HG02623 (cell line): ENCODE measurements around the gene DCTN5.
"Not testable (repeated sequence)": the region's sequence is repeated elsewhere in the genome, so short reads cannot be mapped to it uniquely, and the experiment has no call there.

Source experiments
- ATAC-seq: cut with Tn5 transposase; IDR thresholded peaks from one replicate; pipeline ENCODE4 v1.9.1; 2021; ENCODE audit warnings: moderate library complexity; ENCODE audit not compliant: unreplicated experiment

The DCTN5 gene

DNA sequence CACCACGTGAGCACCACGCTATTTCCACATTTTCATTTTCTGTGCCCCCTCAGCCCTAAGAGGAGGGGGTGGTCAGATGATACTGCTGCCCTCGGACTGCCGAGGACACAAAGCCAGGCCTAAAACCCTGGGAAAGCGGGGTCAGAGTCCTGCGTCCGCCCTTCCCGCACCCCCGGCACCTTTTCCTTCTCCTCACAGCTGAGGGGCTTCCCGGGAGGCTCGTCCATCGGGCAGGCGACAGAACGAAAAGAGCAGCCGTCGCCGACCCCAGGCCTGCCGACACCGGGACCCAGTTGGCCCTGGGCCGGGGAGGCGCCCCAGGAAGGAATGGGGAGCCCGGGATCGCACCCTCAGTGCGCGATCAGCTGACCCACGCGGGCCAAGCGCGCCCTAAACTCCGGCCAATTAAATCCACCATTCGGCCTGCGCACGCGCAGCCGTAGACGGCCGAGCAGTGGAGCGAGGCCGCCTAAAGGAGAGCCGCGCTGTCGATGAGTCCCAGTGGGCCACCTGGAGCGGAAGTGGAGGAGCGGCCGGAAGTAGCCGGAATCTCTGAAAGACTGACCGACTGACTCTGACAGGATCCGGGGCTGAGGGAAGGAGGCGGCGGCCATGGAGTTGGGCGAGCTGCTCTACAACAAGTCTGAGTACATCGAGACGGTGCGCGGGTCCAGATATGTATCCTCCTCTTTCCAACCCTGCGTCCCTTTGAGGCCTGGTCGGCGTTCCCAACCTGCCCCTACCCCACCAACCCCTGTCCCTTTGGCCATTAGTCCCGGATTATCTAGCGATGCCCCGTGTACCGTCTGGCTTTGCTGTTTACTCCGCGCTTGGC lies at the start of gene DCTN5, which contains the start of gene PALB2:
TSS of gene DCTN5 (plus strand) at position 536 of the 835 bp plus-strand sequence. CDS start at position 613, 77 bp downstream.
TSS of gene PALB2 (minus strand) at position 380 of the 835 bp plus-strand sequence. CDS start at position 227, 153 bp downstream.
- ATAC-seq, result peak; percentile 92

DNA sequence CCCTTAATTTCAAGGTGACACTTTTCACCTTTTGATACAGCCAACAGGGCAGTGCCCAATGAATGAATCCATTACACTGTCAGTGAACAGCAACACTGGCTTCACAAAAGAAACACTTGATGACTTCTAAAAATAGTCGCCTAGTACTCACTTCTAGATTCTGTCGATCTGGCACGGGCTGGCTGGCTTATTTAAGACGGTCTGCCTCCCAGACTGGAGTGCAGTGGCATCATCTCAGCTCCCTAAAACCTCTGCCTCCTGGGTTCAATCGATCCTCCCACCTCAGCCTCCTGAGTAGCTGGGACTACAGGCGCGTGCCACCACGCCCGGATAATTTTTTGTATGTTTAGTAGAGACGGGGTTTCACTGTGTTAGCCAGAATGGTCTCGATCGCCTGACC lies 47.1 kb upstream of the DCTN5 start:
- ATAC-seq, result no peak

DNA sequence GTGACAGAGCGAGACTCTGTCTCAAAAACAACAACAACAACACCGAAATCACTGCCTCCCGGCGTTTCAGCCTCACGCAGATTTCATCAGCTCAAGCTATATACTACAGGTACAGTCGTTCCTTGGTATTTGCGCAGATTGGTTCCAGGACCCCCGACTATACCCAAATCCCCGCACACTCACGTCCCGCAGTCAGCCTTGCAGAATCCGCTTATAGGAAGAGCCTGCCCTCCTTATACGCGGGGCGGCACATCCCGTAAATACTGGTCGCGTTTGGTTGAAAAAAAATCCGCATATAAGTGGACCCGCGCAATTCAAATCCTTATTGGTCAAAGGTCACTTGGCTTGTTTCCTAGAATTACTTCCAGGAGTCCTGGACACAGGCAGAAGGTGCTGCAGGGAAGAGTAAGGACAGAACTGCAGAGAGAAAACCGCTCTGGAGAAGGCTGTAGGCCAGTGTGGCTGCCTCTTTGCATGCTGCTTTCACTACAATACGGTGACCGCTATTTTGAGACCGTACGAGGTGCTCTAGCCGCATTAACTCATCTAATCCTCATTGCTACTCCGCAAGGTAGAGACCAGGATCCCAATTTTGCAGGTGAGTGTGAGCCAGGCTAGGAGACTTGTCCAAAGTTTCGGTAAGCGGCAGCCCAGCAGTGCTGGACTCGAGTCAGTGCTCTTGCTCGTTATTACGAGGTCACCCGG lies 45.9 kb upstream of the DCTN5 start:
- ATAC-seq, result no peak

DNA sequence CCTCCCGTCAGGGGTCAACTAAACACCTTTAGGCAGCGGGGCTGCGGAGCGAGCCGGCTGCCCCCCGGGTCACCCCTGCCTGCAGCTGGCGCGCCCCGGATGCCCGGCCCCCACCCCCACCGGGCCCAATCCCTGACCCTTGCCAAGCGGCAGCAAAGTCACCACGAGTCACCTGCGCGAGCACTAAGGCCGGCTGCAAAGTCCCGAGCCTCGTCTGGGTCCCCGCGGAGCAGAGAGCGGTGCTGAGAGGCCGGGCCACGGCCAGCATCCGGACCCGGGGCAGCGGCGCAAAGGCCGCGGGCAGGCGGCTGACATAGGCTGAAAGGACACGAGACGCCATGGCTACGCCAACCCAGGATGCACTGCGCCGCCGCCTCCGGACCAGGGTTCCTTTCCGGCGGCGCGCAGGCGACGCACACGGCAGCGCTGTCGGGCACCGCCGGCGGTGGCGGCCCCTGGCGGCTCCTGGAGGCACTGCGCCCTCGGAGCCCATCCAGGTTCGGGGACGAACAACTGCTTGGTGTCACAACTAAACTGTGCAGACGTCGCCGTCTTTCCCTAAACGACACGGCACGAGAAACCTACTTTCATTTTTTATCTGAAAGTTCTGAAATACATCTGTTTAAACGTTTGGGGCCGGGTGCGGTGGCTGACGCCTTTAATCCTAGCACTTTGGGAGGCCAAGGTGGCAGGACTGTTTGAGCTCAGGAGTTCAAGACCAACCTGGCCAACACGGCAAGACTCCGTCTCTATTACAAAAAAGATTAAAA lies 45.1 kb upstream of the DCTN5 start, which contains the start of gene NDUFAB1:
TSS of gene NDUFAB1 (minus strand) at position 366 of the 770 bp plus-strand sequence. CDS start at position 340, 26 bp downstream.
- peak; percentile 80 for ATAC-seq

DNA sequence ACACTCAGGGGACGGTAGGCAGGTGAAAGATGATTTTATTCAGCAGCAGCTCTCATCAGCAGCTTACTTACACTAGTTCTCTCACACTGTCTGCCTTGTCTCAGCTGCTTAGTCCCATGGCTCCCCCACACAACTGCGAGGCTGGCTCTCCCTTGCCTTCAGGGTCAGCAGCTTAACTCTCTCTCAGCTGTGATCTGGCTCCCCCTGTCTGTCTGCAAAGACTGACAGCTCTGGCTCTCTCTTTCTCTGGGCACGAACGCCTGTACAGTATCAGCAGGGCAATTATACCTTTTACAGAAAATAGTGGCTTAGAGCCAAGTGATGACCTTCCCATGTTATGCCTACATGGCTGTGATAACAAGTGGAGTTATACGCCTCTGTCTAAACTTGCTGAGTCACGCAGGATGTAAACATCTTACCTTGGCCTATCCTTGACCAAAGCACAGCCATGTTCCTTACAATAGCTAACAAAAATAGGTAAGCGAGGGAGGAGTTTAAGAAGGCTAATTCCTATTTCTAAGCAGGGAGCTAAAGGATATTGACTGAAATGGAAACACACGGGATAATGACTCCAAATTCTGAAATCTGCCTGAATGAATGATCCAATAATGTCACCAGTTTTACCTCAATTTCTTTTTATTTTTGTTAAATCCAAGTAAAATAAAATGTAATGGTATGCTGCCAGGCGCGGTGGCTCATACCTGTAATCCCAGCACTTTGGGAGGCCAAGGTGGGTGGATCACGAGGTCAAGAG lies 44.1 kb upstream of the DCTN5 start:
- no peak for ATAC-seq

DNA sequence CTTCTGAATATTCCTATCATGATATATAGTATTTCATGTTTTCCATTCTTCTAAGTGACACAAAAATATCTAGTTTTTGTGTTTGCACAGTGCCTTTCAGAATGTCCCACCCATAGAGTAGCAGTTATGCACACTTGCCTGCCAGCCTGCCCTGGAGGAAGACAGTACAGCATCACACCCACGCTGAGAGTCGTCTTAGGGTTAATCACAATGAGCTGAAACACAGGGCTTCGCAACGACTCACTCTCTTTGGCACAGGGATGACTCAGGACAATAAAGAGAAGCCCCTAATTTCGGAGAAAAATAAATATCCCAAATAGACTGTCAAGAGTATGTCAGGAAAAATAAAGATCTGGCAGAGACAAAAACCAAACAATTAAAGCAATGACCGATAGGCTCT lies 33.5 kb upstream of the DCTN5 start:
- ATAC-seq, result no peak

DNA sequence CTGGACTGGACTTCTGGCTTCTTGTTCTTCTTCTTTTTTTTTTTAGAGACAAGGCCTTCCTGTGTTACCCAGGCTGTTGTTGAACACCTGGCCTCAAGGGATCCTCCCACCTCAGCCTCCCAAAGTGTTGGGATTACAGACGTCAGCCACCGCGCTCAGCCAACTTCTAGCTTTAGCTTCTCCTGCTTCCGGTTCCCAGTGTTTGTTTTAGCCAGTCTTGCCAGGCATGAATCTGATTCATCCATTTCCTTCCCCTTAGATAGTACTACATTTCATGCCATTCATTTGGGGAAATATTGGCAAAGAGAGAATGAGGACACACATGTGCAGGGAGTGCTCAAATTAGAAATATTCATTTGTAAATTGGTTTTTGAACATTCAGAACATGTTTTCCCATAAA lies 33.1 kb upstream of the DCTN5 start:
- ATAC-seq, result no peak

DNA sequence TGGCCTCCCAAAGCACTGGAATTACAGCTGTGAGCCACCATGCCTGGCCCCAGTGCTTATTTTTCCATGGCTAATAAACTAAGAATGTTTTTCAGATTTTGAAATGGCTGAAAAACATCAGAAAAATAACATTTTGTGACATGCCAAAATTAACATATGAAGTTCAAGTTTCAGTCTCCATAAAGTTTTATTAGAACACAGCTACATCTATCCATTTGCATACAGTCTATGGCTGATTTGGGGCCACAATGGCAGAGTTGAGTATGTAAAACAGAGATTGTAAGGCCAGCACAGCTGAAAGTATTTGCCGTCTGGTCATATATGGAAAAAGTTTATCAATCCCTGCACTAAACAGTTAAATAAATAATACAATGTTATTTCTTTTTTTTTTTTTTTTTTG lies 31.3 kb upstream of the DCTN5 start:
- no peak for ATAC-seq

DNA sequence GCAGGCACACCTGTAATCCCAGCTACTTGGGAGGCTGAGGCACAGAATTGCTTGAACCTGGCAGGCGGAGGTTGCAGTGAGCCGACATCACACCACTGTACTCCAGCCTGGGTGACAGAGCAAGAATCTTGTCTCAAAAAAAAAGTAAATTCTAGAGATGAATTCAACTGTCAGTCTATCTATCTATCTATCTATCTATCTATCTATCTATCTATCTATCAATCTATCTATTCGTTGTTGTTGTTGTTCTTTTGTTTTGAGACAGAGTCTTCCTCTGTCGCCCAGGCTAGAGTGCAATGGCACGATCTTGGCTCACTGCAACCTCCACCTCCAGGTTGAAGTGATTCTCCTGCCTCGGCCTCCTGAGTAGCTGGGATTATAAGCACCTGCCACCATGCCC lies 30.4 kb upstream of the DCTN5 start:
- ATAC-seq, result not testable (repeated sequence)

DNA sequence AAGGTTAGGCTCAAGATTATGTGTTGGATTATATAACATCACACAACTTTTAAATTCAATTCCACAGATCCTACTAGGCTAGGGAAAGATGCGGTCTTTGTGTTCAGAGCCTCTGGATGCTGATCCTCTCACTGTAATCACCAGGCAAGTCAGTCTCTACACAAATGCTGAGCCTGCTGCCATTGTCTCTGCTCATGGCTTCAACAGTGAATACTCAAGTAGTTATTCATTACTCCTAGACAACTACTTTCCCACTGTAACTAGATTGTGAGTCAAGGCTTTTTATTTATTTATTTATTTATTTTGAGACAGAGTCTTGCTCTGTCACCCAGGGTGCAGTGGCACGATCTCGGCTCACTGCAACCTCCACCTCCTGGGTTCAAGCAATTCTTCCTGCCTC lies 29.3 kb upstream of the DCTN5 start:
- ATAC-seq, result no peak

DNA sequence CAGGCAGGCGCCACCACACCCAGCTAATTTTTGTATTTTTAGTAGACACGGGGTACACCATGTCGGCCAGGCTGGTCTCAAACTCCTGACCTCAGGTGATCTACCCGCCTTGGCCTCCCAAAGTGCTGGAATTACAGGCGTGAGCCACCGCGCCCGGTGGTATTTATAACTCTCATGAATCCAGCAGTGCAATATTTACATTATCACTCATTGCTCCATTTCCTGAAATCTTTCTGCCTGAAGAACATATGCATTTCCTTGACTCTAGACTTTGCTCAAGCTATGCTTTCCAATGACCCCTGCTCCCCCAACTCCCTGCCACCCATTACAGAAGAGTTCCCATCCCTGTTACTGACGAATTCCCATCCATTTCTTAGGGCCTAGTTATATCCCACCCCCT lies 25.5 kb upstream of the DCTN5 start:
- ATAC-seq, result no peak

DNA sequence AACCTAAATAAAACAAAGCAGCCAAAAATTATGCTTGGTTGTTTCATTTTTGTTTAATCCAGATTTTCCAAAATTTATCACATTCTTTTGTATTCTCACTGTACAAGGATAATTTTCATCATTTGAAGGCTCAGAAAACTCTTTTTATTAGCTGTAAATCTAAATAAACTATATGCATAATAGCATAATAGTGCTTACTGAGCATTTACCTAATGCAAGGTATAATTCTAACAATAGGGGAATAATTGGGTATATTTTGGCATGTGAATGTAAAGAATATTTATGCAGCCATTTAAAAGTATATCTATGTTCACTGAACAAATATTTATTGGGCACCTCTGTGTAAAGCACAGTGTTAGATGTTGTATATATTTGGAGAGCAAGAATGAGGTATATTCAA lies 17.2 kb upstream of the DCTN5 start:
- ATAC-seq, result no peak

DNA sequence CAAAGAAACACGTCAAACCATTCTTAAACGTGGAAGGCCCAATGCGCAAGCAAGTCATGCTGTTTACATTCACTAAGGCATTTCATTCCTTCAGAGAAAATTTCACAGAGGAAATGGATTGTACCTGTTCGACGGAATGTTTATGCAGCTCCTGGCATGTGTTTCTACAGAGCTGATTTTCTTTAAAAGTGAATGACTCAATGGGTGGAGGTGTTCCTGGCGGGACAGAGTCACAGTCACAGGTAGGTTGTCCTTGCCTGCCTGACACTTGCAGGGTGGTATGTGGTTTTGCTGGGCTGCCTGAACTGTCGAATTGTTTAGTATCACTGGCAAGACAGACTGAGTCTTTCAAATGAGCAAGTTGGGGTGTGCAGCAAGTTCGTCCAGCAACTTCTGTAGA lies 11.8 kb upstream of the DCTN5 start:
- no peak for ATAC-seq

DNA sequence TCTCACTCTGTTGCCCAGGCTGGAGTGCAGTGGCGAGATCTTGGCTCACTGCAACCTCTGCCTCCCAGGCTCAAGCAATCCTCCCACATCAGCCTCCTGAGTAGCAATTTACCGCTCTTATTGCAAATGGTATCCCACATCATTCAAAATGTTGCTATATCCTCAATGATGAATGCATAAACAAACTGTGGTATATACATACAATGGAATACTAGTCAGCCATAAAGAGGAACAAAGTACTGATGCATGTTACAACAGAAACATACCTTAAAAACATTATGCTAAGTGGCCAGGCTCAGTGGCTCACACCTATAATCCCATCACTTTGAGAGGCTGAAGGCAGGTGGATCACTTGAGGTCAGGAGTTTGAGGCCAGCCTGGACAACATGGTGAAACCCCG lies 9.4 kb upstream of the DCTN5 start:
- not testable (repeated sequence) for ATAC-seq

DNA sequence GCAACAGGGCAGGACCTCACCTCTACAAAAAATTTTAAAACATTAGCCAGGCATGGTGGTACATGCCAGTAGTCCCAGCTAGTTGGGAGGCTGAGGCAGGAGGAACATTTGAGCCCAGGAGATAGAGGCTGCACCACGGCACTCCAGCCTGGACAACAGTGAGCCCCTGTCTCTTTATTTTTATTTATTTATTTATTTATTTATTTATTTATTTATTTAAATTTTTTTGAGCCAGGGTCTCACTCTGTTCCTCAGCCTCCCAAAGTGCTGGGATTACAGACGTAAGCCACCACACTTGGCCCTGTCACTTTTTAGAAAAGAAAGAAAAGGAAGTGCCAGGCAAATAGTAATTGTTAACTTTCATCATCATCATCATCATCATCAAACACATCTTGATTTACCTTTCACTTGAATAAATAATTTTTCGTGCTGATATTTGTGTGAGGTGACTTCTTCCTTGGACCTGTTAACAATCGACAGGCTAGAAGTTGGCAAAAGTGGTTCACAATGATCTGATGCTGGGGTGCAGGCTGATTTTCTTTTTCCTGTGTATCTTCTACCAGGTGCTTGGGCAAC lies 6.7 kb upstream of the DCTN5 start:
- ATAC-seq, result no peak

DNA sequence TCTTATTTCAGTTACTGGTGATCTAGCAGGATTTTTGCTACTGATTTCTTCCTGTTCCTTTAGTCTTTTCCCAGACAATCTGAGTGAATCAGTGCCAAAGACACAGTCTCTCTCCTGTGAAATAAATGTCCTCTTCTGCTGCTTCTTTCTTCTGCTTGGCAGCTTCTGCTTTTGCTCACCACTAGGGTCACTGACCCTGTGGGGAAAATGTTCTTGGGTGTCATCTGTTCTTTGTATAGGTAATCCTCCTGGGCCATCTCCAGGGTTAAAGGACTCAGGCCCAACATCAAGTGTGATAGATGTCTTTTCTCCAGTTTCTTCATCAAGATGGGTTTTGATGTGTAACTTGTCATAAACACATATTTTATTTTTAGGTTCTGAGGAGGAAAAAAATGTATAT lies 5.3 kb upstream of the DCTN5 start:
- no peak for ATAC-seq

DNA sequence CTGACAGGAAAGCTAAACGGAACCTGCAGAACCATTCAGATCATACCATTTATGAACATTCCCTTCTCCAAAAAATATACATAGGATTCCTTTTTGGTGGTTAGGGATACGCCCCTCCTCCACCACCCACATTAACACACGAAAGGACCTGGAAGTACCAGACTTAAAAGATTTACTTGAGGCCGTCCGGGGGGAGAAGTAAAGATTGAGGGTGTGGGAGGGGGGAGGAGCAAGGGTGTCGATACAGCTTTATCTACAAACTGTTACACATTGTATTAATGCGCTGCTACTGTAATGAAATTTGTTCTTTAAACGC lies 693 bp upstream of the DCTN5 start:
- no peak for ATAC-seq

DNA sequence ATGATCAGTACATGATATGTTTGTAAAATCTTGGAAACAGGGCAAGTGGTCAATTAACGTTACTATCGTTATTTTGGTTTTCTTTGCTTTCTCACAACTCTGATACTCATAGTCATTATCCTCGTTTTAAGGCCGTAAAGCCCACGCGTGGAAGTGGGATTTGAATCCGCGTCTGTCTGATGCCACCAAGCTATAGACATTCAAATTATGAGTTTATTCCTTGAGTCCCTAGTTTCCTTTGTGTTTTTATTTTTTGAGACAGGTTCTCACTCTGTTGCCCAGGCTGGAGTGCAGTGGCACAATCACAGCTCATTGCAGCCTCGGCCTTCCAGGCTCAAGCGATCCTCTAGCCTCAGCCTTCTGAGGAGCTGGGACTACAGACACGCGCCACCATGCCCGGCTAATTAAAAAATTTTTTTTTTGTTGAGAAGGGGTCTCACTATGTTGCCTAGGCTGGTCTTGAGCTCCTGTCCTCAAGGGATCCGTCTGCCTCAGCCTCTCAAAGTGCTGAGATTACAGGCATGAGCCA lies 1.0 kb downstream of the DCTN5 start:
- no peak for ATAC-seq

DNA sequence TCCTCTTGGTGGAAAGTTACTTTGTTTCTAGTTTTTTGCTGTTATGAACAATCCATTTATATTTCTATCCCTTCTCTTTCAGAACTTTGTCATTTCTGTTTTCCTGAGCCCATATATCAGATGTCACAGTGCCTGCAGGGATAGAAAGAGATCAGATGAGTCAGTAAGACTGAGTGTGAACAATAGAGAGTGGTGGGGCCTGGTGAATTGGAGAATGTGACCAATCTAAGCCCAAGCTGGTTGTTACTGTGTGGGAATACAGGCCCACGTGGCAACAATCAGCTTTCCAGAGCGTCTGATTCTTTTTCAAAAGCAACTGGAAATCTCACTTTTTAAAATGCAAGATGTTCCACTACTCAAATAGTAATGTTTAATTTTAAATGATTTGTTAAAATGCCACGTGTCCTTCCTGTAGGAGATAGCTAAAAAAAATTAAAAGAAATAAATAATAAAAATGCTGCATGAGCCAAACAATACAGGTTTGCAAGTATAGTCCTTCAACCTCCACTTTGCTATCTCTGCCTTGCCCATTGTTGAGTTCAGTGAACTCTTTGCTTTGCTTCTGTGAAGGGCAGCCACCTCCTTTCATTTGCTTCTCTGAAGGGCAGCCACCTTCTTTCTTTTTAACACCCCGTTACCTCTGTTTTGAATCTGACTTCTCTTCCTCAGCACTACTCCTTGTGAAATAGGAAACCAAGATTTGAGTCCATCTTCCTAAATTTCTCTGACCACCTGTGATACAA lies 9.6 kb downstream of the DCTN5 start:
- ATAC-seq, result no peak
